Activated naive CD4-positive, alpha-beta T cell treated with anti-CD3 and anti-CD28 coated beads, Interleukin-2, amount 10 ng/mL, durations not matched to agents 7 days and 5 days (primary cell): Measurements from ENCODE around the gene DBET.
A peak's percentile ranks its signal among the peaks of the same experiment; 100 is the strongest.
"Not testable (repeated sequence)": the region's sequence is repeated elsewhere in the genome, so short reads cannot be mapped to it uniquely, and the experiment has no call there.

Experiments used
- CTCF ChIA-PET: fragments of 350-600 bp; sonication (Branson Sonifier 250); formaldehyde crosslinking; loops from one replicate; lab custom pipeline; 2021; ENCODE audit warnings: antibody characterized with exemption; lab: Charles Lee
- DNase-seq: peaks from one replicate; pipeline ENCODE4 v3.0.0-alpha.2; 2020
- H3K27ac Mint-ChIP-seq: one replicate; pipeline ENCODE4 v1.8.0; 2021; ENCODE audit warnings: mild to moderate bottlenecking, moderate library complexity, mixed read lengths
- H3K27me3 Mint-ChIP-seq: one replicate; pipeline ENCODE4 v1.8.0; 2021; ENCODE audit warnings: mild to moderate bottlenecking, mixed read lengths
- H3K36me3 Mint-ChIP-seq: one replicate; pipeline ENCODE4 v1.8.0; 2021; ENCODE audit warnings: mixed read lengths
- H3K4me1 Mint-ChIP-seq: one replicate; pipeline ENCODE4 v1.8.0; 2021; ENCODE audit warnings: mixed read lengths
- H3K4me3 Mint-ChIP-seq: one replicate; pipeline ENCODE4 v1.8.0; 2021; ENCODE audit warnings: mild to moderate bottlenecking, moderate library complexity, mixed read lengths
- H3K9me3 Mint-ChIP-seq: one replicate; pipeline ENCODE4 v1.8.0; 2021; ENCODE audit warnings: mixed read lengths

The DBET gene

GRCh38 chr4:190064342-190064741 is at the start of gene DBET:
Gene DBET (plus strand): TSS chr4:190064502.
- H3K4me1 Mint-ChIP-seq, H3K36me3 Mint-ChIP-seq, CTCF ChIA-PET, DNase-seq, H3K9me3 Mint-ChIP-seq, H3K27me3 Mint-ChIP-seq, H3K27ac Mint-ChIP-seq, H3K4me3 Mint-ChIP-seq: not testable (repeated sequence)

GRCh38 chr4:190014771-190015537 is 49.3 kb upstream of the DBET start:
- CTCF ChIA-PET, result no interaction called here
- no peak overlapping the region for H3K4me3 Mint-ChIP-seq
- no peak for DNase-seq
- H3K9me3 Mint-ChIP-seq, result peaks cover 6% of the 10 kb centered on the region
- peaks cover 6% of the 10 kb centered on the region for H3K36me3 Mint-ChIP-seq
- peaks cover 26% of the 10 kb centered on the region for H3K4me1 Mint-ChIP-seq
- peaks cover 85% of the 10 kb centered on the region for H3K27me3 Mint-ChIP-seq
- no peak overlapping the region for H3K27ac Mint-ChIP-seq

- Mint-ChIP-seq H3K27me3 (peaks cover 93% of the 10 kb centered on the region), H3K4me3 (peak overlapping the region; percentile 31), H3K9me3 (peaks cover 6% of the 10 kb centered on the region), H3K27ac (no peak overlapping the region), H3K36me3 (peaks cover 6% of the 10 kb centered on the region), H3K4me1 (peaks cover 32% of the 10 kb centered on the region)
- DNase-seq, result no peak
- CTCF ChIA-PET, result no interaction called here
Measured at GRCh38 chr4:190015538-190016368, 48.5 kb upstream of the DBET start.

DNA sequence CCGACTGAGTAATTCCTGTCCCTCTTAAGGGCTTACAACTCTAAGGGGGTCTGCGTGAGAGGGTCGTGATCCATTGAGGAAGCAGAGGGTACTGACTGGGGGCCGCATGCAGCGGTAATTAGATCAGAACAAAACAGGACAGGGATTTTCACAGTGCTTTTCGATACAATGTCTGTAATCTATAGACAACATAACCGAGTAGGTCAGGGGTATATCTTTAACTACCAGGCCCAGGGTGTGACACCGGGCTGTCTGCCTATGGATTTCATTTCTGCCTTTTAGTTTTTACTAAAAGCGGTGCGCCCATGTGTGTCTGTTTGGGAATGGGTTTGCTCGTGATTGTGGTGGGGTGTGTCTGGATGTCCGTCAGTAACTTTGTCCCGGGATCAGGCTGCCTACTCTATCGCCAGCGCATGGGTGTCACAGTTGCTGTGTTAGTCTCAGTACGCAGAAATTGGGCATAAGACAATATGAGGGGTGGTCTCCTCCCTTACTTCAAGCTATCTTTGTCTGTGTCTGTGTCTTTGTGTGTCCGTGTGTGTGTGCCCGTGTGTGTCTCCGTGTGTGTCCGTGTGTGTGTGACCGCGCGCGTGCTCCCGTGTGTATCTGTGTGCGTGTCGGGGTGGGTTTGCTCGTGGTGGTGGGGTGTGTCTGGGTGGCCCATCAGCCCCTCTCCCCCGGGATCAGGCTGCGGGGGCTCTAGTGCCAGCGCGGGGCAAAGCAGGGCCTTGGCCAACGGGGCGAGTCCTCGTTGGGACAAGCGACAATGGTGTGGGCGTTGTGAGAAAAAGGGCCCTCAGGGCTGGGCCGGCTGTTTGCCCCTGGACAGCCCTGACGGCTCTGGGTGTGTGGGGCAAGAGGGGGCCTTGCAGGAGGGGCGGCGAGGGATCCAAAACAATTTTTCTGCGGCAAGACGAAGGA is 47.7 kb upstream of the DBET start:
- peaks cover 39% of the 10 kb centered on the region for H3K4me1 Mint-ChIP-seq
- CTCF ChIA-PET, result no interaction called here
- peak overlapping the region; percentile 53 for H3K27ac Mint-ChIP-seq
- peak overlapping the region; percentile 31 for H3K4me3 Mint-ChIP-seq
- H3K9me3 Mint-ChIP-seq, result peaks cover 6% of the 10 kb centered on the region
- DNase-seq, result no peak
- peaks cover 6% of the 10 kb centered on the region for H3K36me3 Mint-ChIP-seq
- peaks cover 97% of the 10 kb centered on the region for H3K27me3 Mint-ChIP-seq

DNA sequence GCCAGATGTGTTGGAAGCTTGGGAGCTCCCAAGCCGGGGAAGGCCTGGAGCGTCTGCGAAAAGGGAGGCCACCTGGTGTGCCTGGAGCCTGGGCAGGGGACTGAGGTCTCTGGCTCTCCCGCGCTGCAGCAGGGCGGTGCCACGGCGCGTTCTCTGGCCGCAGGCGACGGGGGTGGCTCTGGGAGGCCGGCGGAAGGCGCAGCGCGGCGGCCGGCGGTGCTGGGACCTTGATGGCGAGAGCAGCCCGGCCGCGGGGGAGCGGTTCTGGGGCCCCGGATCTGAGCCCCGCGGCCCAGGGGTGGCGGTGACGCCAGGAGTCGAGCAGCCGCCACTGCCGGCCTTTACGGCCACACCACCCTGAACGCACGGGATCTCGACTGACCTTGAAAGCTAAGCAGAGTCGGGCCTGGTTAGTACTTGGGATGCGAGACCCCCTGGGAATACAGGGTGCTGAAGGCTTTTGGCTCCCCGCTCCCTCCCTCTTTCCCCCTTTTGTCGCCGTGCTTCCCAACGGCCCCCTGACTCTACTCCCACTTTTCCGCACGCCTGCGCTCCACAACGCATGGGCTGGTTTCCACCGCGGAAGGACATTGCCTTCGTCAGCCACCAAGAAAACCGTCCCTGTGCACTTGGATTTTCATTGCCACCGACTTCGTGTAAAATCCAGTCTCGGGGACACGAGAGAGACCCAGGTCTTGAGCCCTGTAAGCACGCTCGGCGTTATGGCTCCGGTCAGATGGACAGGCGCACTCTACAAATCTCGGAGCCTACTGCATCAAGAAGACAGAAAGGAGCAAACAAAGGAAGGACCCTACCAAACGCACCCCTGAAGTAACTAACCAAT is 46.7 kb upstream of the DBET start:
- H3K27ac Mint-ChIP-seq, result peak overlapping the region; percentile 87
- no peak overlapping the region for H3K4me3 Mint-ChIP-seq
- no peak for DNase-seq
- H3K36me3 Mint-ChIP-seq, result peaks cover 6% of the 10 kb centered on the region
- CTCF ChIA-PET, result no interaction called here
- peaks cover 6% of the 10 kb centered on the region for H3K9me3 Mint-ChIP-seq
- H3K27me3 Mint-ChIP-seq, result peaks cover 89% of the 10 kb centered on the region
- H3K4me1 Mint-ChIP-seq, result peaks cover 39% of the 10 kb centered on the region

- peaks cover 6% of the 10 kb centered on the region for H3K9me3 Mint-ChIP-seq
- CTCF ChIA-PET, result no interaction called here
- peaks cover 41% of the 10 kb centered on the region for H3K4me1 Mint-ChIP-seq
- H3K27me3 Mint-ChIP-seq, result peaks cover 90% of the 10 kb centered on the region
- DNase-seq, result no peak
- H3K27ac Mint-ChIP-seq, result peak overlapping the region; percentile 87
- peaks cover 6% of the 10 kb centered on the region for H3K36me3 Mint-ChIP-seq
- H3K4me3 Mint-ChIP-seq, result peak overlapping the region; percentile 17
Measured at GRCh38 chr4:190018201-190018920, 45.9 kb upstream of the DBET start.

DNA sequence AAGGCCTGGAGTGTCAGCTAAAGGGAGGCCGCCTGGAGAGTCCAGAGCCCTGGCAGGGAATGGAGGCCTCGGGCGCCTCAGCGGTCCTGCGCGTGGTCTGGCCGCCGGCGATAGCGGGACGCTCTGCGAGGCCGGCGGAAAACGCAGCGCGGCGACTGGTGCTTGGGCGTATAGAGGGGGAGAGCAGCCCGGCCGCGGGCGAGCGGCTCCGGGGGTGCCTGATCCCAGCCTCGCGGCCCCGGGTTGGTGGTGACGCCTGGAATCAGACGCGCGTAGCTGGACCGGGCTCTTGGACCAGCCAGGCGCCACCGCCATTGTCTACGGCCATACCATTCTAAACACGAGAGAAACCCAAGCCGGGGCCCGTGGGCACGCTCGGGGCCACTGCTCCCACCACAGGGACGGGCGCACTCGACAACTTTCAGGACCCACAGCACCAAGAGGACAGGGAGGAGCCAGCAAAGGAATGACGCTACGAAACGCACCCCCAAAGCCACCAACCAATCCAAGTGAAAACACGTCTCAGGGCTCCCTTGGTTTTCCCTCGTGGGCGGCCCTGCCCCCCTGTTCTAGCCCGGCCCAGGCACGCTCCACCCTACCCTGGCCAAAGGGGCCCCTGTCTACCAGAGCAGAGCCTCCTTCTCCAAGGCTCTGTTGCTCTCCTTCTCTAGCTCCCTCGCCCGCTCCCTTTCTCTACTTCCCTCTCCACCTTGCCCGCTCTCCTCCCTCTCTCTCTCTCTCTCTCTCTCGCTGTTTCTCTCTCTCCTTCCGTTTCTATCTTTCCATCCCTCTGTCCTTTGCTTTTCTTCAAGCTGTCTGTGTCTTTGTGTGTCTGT is 45.1 kb upstream of the DBET start:
- H3K27me3 Mint-ChIP-seq, result peaks cover 81% of the 10 kb centered on the region
- DNase-seq, result no peak
- CTCF ChIA-PET, result no interaction called here

DNA sequence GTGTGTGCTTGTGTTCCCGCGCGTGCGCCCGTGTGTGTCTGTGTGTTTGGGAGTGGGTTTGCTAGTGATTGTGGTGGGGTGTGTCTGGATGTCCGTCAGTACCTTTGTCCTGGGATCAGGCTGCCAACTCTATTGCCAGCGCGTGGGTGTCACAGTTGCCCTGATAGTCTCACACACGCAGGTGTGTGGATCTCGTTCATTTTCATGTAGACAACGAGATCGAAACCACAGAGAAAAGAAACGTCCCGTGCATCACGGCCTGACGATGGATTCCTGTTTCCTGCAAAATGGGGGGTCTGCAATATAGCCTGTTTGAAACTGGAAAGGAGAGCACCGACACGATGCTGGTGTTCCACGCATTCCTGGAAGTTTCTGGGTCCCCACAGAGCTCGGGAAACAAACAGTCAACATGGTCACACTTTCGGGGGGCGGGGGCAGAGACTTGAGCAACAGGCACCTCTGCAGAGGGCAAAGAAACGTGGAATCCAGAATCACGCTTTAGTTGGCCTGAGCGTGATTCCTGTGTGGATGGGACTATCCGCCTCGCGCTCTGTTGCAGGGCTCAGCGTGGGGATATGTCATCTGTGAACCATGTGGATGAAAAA is 44.3 kb upstream of the DBET start:
- H3K36me3 Mint-ChIP-seq, H3K9me3 Mint-ChIP-seq, DNase-seq, CTCF ChIA-PET: not testable (repeated sequence)
- Mint-ChIP-seq H3K4me3 (peak overlapping the region; percentile 9), H3K27me3 (peaks cover 74% of the 10 kb centered on the region), H3K27ac (peak overlapping the region; percentile 54), H3K4me1 (peaks cover 38% of the 10 kb centered on the region)

More for the DNA sequence above, 45.1 kb upstream of the DBET start:
- H3K4me3 Mint-ChIP-seq, result peak overlapping the region; percentile 9
- peaks cover 41% of the 10 kb centered on the region for H3K4me1 Mint-ChIP-seq
- peaks cover 6% of the 10 kb centered on the region for H3K36me3 Mint-ChIP-seq
- peaks cover 6% of the 10 kb centered on the region for H3K9me3 Mint-ChIP-seq
- H3K27ac Mint-ChIP-seq, result peak overlapping the region; percentile 54

DNA sequence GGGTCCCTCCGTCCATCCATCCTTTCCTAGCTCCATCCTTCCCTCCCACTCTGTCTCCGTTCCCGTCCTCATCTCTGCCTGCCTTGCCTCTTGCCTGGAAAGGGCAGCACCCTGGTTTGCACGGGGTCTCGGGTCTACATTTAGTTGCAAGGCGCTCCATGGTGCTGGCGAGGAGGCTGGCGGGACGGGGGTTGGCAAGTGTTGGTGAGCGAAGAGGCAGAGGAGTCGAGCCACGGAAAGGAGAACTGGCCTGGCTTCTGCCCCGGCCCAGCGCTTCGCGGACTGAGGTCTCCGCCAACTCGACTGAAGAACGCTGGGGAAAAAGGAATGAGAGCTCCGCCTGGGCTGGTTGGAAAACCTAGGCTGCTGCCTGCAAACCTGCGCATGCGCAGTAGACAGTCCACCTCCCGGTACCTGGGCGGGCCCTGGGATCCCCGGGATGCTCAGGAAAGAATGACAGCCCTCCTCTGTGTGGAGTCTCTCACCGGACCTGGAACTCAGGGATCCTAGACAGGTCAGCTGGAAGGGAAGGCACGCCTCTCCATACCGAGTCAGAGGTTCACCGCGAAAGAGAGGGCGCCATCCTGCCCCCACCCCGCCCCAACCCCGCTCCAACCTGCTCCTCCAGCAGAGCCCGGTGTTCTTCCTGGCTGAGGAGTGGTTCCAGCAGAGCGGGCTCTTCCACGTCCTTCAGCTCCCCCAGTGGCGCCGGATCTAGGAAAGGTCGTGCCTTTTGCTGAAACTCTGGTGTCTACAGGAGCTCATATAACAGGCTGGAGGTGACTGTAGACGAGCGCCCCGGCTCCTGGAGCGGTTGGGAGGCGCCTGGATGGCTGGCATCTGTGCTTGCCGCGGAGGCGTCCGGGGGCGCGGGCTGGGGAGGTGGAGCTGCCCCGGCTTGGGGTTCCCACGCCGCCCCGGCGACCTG is 43.2 kb upstream of the DBET start:
- Mint-ChIP-seq H3K27ac (peak overlapping the region; percentile 33), H3K4me1 (peaks cover 35% of the 10 kb centered on the region), H3K36me3 (peaks cover 6% of the 10 kb centered on the region), H3K9me3 (peaks cover 6% of the 10 kb centered on the region), H3K4me3 (peak overlapping the region; percentile 49), H3K27me3 (peaks cover 67% of the 10 kb centered on the region)
- CTCF ChIA-PET, result no interaction called here
- DNase-seq, result peak; percentile 25

- DNase-seq, H3K36me3 Mint-ChIP-seq, H3K9me3 Mint-ChIP-seq, H3K27ac Mint-ChIP-seq, CTCF ChIA-PET, H3K4me3 Mint-ChIP-seq: not testable (repeated sequence)
- H3K27me3 Mint-ChIP-seq, result peaks cover 57% of the 10 kb centered on the region
- H3K4me1 Mint-ChIP-seq, result peaks cover 29% of the 10 kb centered on the region
Measured at GRCh38 chr4:190021973-190022372, 42.3 kb upstream of the DBET start.

GRCh38 chr4:190022614-190023281 is 41.6 kb upstream of the DBET start:
- DNase-seq, H3K27ac Mint-ChIP-seq, CTCF ChIA-PET, H3K9me3 Mint-ChIP-seq, H3K36me3 Mint-ChIP-seq: not testable (repeated sequence)
- Mint-ChIP-seq H3K27me3 (peaks cover 50% of the 10 kb centered on the region), H3K4me1 (peaks cover 28% of the 10 kb centered on the region), H3K4me3 (peak overlapping the region; percentile 56)
